Fibroblast of villous mesenchyme (primary cell): ENCODE data around the gene OR10X1. TPM values are rescaled to one million over a fixed set of nuclear protein-coding genes. Genes with fewer than 3 reads are reported as not detected.

Source experiments
- DNase-seq: peaks from one replicate; pipeline ENCODE4 v3.0.0-alpha.2; 2010; ENCODE audit warnings: low read depth
- H3K4me3 ChIP-seq: 2 replicates; pipeline ENCODE4 v1.5.1; 2011; ENCODE audit warnings: low read depth, mild to moderate bottlenecking, low read length
- CTCF ChIP-seq: IDR thresholded peaks from 2 replicates; pipeline ENCODE4 v1.5.1; 2012; ENCODE audit warnings: low read depth, mild to moderate bottlenecking, low read length; ENCODE audit not compliant: insufficient read depth
- total RNA-seq: library from RNA; depleted of rRNA; stranded (reverse); fragments of >200 nt; gene quantifications from 2 replicates; pipeline ENCODE4 v1.2.3, GENCODE V29; 2012

OR10X1 gene
- total RNA-seq, 1 donor, result not detected

DNA sequence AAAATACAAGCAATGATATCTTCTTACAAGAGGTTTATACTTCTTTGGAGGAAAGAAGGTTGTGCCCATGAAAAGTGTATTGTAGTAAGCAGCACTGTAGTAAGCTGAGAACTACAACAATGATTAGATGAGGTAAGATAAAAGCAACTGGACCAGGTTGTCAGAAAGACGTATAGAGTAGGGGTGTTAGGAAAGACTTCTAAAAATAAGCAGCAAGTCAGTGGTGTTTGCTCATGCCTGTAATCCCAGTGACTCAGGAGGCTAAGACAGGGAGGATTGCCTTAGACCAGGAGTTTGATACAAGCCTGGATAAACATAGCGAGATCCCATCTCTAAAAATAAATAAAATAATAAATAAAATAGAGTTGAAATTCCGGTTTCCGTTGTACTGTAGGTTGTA lies 4.3 kb upstream of the OR10X1 start:
- no peak for TF ChIP-seq CTCF
- DNase-seq, result no peak
- no peak overlapping the region for H3K4me3 ChIP-seq

- no peak overlapping the region for H3K4me3 ChIP-seq
- no peak for TF ChIP-seq CTCF
- no peak for DNase-seq
These were observed 2.1 kb downstream of the OR10X1 start for GRCh38 chr1:158577561-158577960.

GRCh38 chr1:158572226-158572625 lies 7.5 kb downstream of the OR10X1 start:
- no peak for DNase-seq
- H3K4me3 ChIP-seq, result no peak overlapping the region
- no peak for TF ChIP-seq CTCF

DNA sequence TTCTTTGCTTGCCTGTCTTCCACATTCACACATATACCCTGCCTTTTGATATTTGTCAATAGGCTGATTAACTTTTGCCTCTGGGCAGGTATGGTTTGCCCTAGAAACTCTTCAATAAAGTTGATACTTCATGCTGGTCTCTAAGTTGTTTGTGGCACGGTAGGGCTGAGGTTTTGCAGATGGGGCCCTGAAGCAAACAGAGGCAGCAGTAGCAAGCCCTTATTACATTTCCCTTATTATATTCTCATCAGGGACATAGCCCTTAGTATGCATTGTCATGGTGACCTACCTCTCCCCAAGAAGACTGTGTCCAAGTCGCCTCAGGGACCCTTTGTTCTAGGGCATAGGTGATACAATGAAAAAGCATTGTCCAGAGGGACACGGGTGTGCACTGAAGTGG lies 9.2 kb downstream of the OR10X1 start, which contains the start of gene OR6P1:
Gene OR6P1, minus strand, starts transcription at position 101 of the 400 bp plus-strand sequence. CDS start 6,976 bp downstream, outside the sequence.
- no peak for DNase-seq
- TF ChIP-seq CTCF, result no peak
- no peak within 1 kb of the TSS for H3K4me3 ChIP-seq

GRCh38 chr1:158564608-158565007 lies 15.1 kb downstream of the OR10X1 start:
- no peak overlapping the region for H3K4me3 ChIP-seq
- TF ChIP-seq CTCF, result no peak
- no peak for DNase-seq

DNA sequence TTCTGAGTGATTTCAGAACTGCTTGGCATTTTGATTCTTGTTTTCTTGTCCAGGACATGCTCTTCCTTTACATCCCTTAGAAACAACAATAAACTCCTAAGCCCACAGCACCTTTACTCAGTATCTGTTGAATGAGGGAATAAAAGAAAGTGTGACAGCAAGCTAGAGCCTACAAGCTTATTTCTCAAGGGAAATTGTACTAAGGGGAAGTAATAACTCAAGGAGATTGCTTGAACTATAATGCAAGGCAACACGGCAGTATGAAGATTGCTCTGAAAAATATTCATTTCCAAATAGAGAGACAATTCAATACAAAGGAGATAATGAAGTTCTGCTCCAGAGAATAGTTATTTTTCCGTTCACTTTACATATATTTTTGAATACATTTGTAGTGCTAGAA lies 15.8 kb downstream of the OR10X1 start:
- H3K4me3 ChIP-seq, result no peak overlapping the region
- DNase-seq, result no peak
- TF ChIP-seq CTCF, result no peak

GRCh38 chr1:158559696-158560095 lies 20.0 kb downstream of the OR10X1 start:
- TF ChIP-seq CTCF, result no peak
- H3K4me3 ChIP-seq, result no peak overlapping the region
- no peak for DNase-seq
